CD8-positive, alpha-beta memory T cell (primary cell): Measurements from ENCODE around the gene PDHX. TPM values are rescaled to one million over a fixed set of nuclear protein-coding genes. Genes with fewer than 3 reads are reported as not detected.

Experiments
- CTCF ChIA-PET: fragments of 350-600 bp; sonication (Branson Sonifier 250); formaldehyde crosslinking; loops from one replicate; lab custom pipeline; 2021; ENCODE audit warnings: antibody characterized with exemption; lab: Charles Lee
- POLR2A ChIA-PET: fragments of 350-600 bp; sonication (Branson Sonifier 250); formaldehyde crosslinking; loops from one replicate; lab custom pipeline; 2021; ENCODE audit warnings: antibody characterized with exemption; lab: Charles Lee
- DNase-seq, 5 donors: peaks; one replicate each; pipeline versions ENCODE4 v3.0.0 to v3.0.0-alpha.2; 2020 to 2022; ENCODE audit warnings: mixed read lengths in 1 of 5
- H3K27ac ChIP-seq: one replicate; pipeline ENCODE4 v1.7.0; 2013; ENCODE audit warnings: low read depth, mild to moderate bottlenecking, low read length, moderate library complexity
- H3K27me3 ChIP-seq: 2 replicates; pipeline ENCODE4 v1.7.0; 2013; ENCODE audit warnings: low read length, mild to moderate bottlenecking; ENCODE audit not compliant: insufficient read depth, poor library complexity, severe bottlenecking
- H3K36me3 ChIP-seq: 2 replicates; pipeline ENCODE4 v1.7.0; 2013; ENCODE audit warnings: mild to moderate bottlenecking, low read length, moderate library complexity; ENCODE audit not compliant: insufficient read depth
- H3K4me1 ChIP-seq: 2 replicates; pipeline ENCODE4 v1.7.0; 2013; ENCODE audit warnings: mild to moderate bottlenecking, low read length, moderate library complexity; ENCODE audit not compliant: insufficient read depth
- H3K4me3 ChIP-seq: 2 replicates; pipeline ENCODE4 v1.7.0; 2013; ENCODE audit warnings: mild to moderate bottlenecking, low read length
- H3K9me3 ChIP-seq: 2 replicates; pipeline ENCODE4 v1.7.0; 2013; ENCODE audit warnings: mild to moderate bottlenecking, low read length
- H3K27ac Mint-ChIP-seq, 8 donors: one replicate each; pipeline ENCODE4 v1.8.0; 2020 to 2021; ENCODE audit warnings: mixed read lengths in 8 of 8, mild to moderate bottlenecking in 6 of 8, inconsistent platforms in 3 of 8, moderate library complexity in 3 of 8
- H3K27me3 Mint-ChIP-seq, 2 donors: one replicate each; pipeline ENCODE4 v1.8.0; 2020 to 2021; ENCODE audit warnings: mixed read lengths in 2 of 2, mild to moderate bottlenecking in 1 of 2, moderate library complexity in 1 of 2
- H3K36me3 Mint-ChIP-seq, 3 donors: one replicate each; pipeline ENCODE4 v1.8.0; 2020 to 2021; ENCODE audit warnings: mixed read lengths in 3 of 3, inconsistent platforms in 1 of 3, mild to moderate bottlenecking in 1 of 3
- H3K4me1 Mint-ChIP-seq, 3 donors: one replicate each; pipeline ENCODE4 v1.8.0; 2020 to 2021; ENCODE audit warnings: mixed read lengths in 3 of 3, inconsistent platforms in 1 of 3, mild to moderate bottlenecking in 1 of 3
- H3K4me3 Mint-ChIP-seq, 7 donors: one replicate each; pipeline ENCODE4 v1.8.0; 2020 to 2021; ENCODE audit warnings: mixed read lengths in 7 of 7, mild to moderate bottlenecking in 6 of 7, moderate library complexity in 4 of 7, inconsistent platforms in 2 of 7
- H3K9me3 Mint-ChIP-seq, 5 donors: one replicate each; pipeline ENCODE4 v1.8.0; 2020 to 2022; ENCODE audit warnings: mixed read lengths in 5 of 5, mild to moderate bottlenecking in 3 of 5, moderate library complexity in 2 of 5, inconsistent platforms in 1 of 5
- polyA plus RNA-seq: library from polyadenylated mRNA; unstranded; fragments of 300-500 nt; fragmentation: Illumina TruSeq; gene quantifications from one replicate; pipeline ENCODE4 v1.2.3, GENCODE V29; 2021
- total RNA-seq, 2 experiments: library from RNA; stranded (reverse); gene quantifications; one replicate each; pipeline ENCODE4 v1.2.3, GENCODE V29; 2021

Gene PDHX
- total and polyA plus RNA-seq, 3 experiments from 2014 or later = 16.3 to 41.4 (median 37.8) TPM

GRCh38 chr11:34999453-34999852, 83.0 kb downstream of the PDHX start:
- Histone ChIP-seq H3K4me1 (peaks cover 17% of the 10 kb centered on the region), H3K27me3 (no peaks in the 10 kb centered on the region), H3K27ac (no peak overlapping the region), H3K4me3 (no peak overlapping the region), H3K9me3 (no peaks in the 10 kb centered on the region), H3K36me3 (no peaks in the 10 kb centered on the region)
- Mint-ChIP-seq H3K27me3 (no peaks in the 10 kb centered on the region), H3K36me3 (peaks cover 0 to 6% (median 0%) of the 10 kb centered on the region in 3 donors), H3K4me3 (no peak overlapping the region), H3K9me3 (no peaks in the 10 kb centered on the region), H3K27ac (peak overlapping the region in 5 of 8 donors; percentile 9 to 69 (median 68)), H3K4me1 (peaks cover 19 to 45% (median 44%) of the 10 kb centered on the region in 3 donors)
- ChIA-PET POLR2A (interaction anchor here (0.7 kb wide), 1 partner anchor 57 kb away, joined by 3 read pairs; no protein-coding TSS in a partner anchor), CTCF (interaction anchor here (1.0 to 2.3 kb wide), 10 partner anchors 10 to 413 kb away, joined by 3 to 12 read pairs (median 3); partner anchors contain the start of gene CD44)
- DNase-seq = no peak

- no peak for DNase-seq
- no peak overlapping the region for H3K4me3 ChIP-seq
- H3K4me1 ChIP-seq = peaks cover 34% of the 10 kb centered on the region
- H3K4me3 Mint-ChIP-seq = no peak overlapping the region
- peaks cover 41 to 73% (median 72%) of the 10 kb centered on the region in 3 donors for H3K4me1 Mint-ChIP-seq
- no peaks in the 10 kb centered on the region for H3K36me3 ChIP-seq
- H3K9me3 ChIP-seq = no peaks in the 10 kb centered on the region
- H3K36me3 Mint-ChIP-seq = peaks cover 0 to 1% (median 0%) of the 10 kb centered on the region in 3 donors
- H3K27ac Mint-ChIP-seq = peak overlapping the region in 1 of 8 donors; percentile 29
- H3K9me3 Mint-ChIP-seq = no peaks in the 10 kb centered on the region
- H3K27me3 Mint-ChIP-seq = no peaks in the 10 kb centered on the region
- ChIA-PET CTCF (interaction anchor here (1.6 kb wide), 1 partner anchor 160 kb away, joined by 4 read pairs; no protein-coding TSS in a partner anchor), POLR2A (no interaction called here)
- H3K27me3 ChIP-seq = no peaks in the 10 kb centered on the region
- H3K27ac ChIP-seq = no peak overlapping the region
These were observed 86.8 kb downstream of the PDHX start for GRCh38 chr11:35003186-35003585.

GRCh38 chr11:35003658-35004057, 87.2 kb downstream of the PDHX start:
- H3K27me3 ChIP-seq = no peaks in the 10 kb centered on the region
- H3K36me3 Mint-ChIP-seq = peaks cover 0 to 1% (median 0%) of the 10 kb centered on the region in 3 donors
- H3K27ac ChIP-seq = no peak overlapping the region
- H3K4me1 ChIP-seq = peaks cover 29% of the 10 kb centered on the region
- no peak for DNase-seq
- H3K4me3 Mint-ChIP-seq = no peak overlapping the region
- H3K27me3 Mint-ChIP-seq = no peaks in the 10 kb centered on the region
- POLR2A ChIA-PET = no interaction called here
- CTCF ChIA-PET = no interaction called here
- no peaks in the 10 kb centered on the region for H3K9me3 Mint-ChIP-seq
- H3K36me3 ChIP-seq = no peaks in the 10 kb centered on the region
- no peak overlapping the region for H3K4me3 ChIP-seq
- no peaks in the 10 kb centered on the region for H3K9me3 ChIP-seq
- H3K4me1 Mint-ChIP-seq = peaks cover 38 to 73% (median 69%) of the 10 kb centered on the region in 3 donors
- H3K27ac Mint-ChIP-seq = peak overlapping the region in 3 of 8 donors; percentile 6 to 27 (median 25)

GRCh38 chr11:35005141-35005780, 88.8 kb downstream of the PDHX start:
- H3K36me3 Mint-ChIP-seq = peaks cover 0 to 1% (median 0%) of the 10 kb centered on the region in 3 donors
- ChIA-PET CTCF (interaction anchor here (2.4 kb wide), 1 partner anchor 172 kb away, joined by 4 read pairs; no protein-coding TSS in a partner anchor), POLR2A (no interaction called here)
- DNase-seq = no peak
- Histone ChIP-seq H3K27me3 (no peaks in the 10 kb centered on the region), H3K9me3 (no peaks in the 10 kb centered on the region), H3K4me3 (no peak overlapping the region), H3K4me1 (peaks cover 21% of the 10 kb centered on the region), H3K27ac (no peak overlapping the region), H3K36me3 (no peaks in the 10 kb centered on the region)
- H3K9me3 Mint-ChIP-seq = no peaks in the 10 kb centered on the region
- H3K27ac Mint-ChIP-seq = peak overlapping the region in 2 of 8 donors; percentile 14 to 43
- no peaks in the 10 kb centered on the region for H3K27me3 Mint-ChIP-seq
- H3K4me3 Mint-ChIP-seq = no peak overlapping the region
- H3K4me1 Mint-ChIP-seq = peaks cover 33 to 69% (median 58%) of the 10 kb centered on the region in 3 donors

- Histone ChIP-seq H3K36me3 (no peaks in the 10 kb centered on the region), H3K4me3 (no peak overlapping the region), H3K27ac (no peak overlapping the region), H3K4me1 (peaks cover 21% of the 10 kb centered on the region), H3K27me3 (no peaks in the 10 kb centered on the region), H3K9me3 (no peaks in the 10 kb centered on the region)
- Mint-ChIP-seq H3K9me3 (no peaks in the 10 kb centered on the region), H3K4me3 (peak overlapping the region in 6 of 7 donors; percentile 45 to 71 (median 59)), H3K36me3 (peaks cover 0 to 1% (median 0%) of the 10 kb centered on the region in 3 donors), H3K4me1 (peaks cover 33 to 63% (median 50%) of the 10 kb centered on the region in 3 donors), H3K27ac (peak overlapping the region; percentile 62 to 93 (median 74)), H3K27me3 (no peaks in the 10 kb centered on the region)
- ChIA-PET CTCF (interaction anchor here (1.0 to 2.4 kb wide), 4 partner anchors 40 to 299 kb away, joined by 4 read pairs; no protein-coding TSS in a partner anchor), POLR2A (no interaction called here)
- DNase-seq = peak in 2 of 5 donors; percentile 44 to 66
These were observed 90.1 kb downstream of the PDHX start for GRCh38 chr11:35006389-35007128.

- Histone ChIP-seq H3K9me3 (no peaks in the 10 kb centered on the region), H3K36me3 (no peaks in the 10 kb centered on the region), H3K4me3 (no peak overlapping the region), H3K4me1 (peaks cover 23% of the 10 kb centered on the region), H3K27ac (no peak overlapping the region), H3K27me3 (no peaks in the 10 kb centered on the region)
- Mint-ChIP-seq H3K27ac (peak overlapping the region in 4 of 8 donors; percentile 17 to 85 (median 59)), H3K36me3 (peaks cover 0 to 1% (median 0%) of the 10 kb centered on the region in 3 donors), H3K27me3 (no peaks in the 10 kb centered on the region), H3K4me1 (peaks cover 35 to 68% (median 53%) of the 10 kb centered on the region in 3 donors), H3K9me3 (no peaks in the 10 kb centered on the region), H3K4me3 (no peak overlapping the region)
- DNase-seq = no peak
- CTCF ChIA-PET = interaction anchor here (2.0 to 2.4 kb wide), 2 partner anchors 156 to 170 kb away, joined by 4 to 6 read pairs; no protein-coding TSS in a partner anchor
- POLR2A ChIA-PET = interaction anchor here (0.6 kb wide), 1 partner anchor 194 kb away, joined by 3 read pairs; no protein-coding TSS in a partner anchor
These were observed 90.9 kb downstream of the PDHX start for GRCh38 chr11:35007277-35007676.

- no peaks in the 10 kb centered on the region for H3K27me3 ChIP-seq
- peaks cover 44% of the 10 kb centered on the region for H3K4me1 ChIP-seq
- Mint-ChIP-seq H3K9me3 (no peaks in the 10 kb centered on the region), H3K4me3 (no peak overlapping the region), H3K4me1 (peaks cover 48 to 75% (median 60%) of the 10 kb centered on the region in 3 donors), H3K27ac (peak overlapping the region in 4 of 8 donors; percentile 12 to 81 (median 55)), H3K27me3 (peaks cover 0 to 2% of the 10 kb centered on the region in 2 donors), H3K36me3 (peaks cover 0 to 1% (median 0%) of the 10 kb centered on the region in 3 donors)
- no peak for DNase-seq
- H3K27ac ChIP-seq = no peak overlapping the region
- H3K4me3 ChIP-seq = no peak overlapping the region
- H3K36me3 ChIP-seq = no peaks in the 10 kb centered on the region
- H3K9me3 ChIP-seq = no peaks in the 10 kb centered on the region
- CTCF ChIA-PET = interaction anchor here (2.0 kb wide), 2 partner anchors 9 to 154 kb away, joined by 6 to 7 read pairs; no protein-coding TSS in a partner anchor
- POLR2A ChIA-PET = interaction anchor here (0.5 kb wide), 1 partner anchor 21 kb away, joined by 3 read pairs; no protein-coding TSS in a partner anchor
These were observed 92.9 kb downstream of the PDHX start for GRCh38 chr11:35009191-35009943.
